HepG2 (cell line): ENCODE measurements around the gene HLA-F. TPM values are rescaled to one million over a fixed set of nuclear protein-coding genes. Genes with fewer than 3 reads are reported as not detected.

ENCODE experiments used
- ATAC-seq: fragments of 200-7000 bp; cut with Tn5 transposase; 3 replicates; pipeline ENCODE4 v1.9.1; 2020; ENCODE audit warnings: mild to moderate bottlenecking, moderate library complexity
- Bru-seq: library from RNA; stranded (reverse); fragments of 400-500 nt; gene quantifications from one replicate; lab custom pipeline; 2021; lab: Mats Ljungman, UMichigan
- BruChase-seq, 2 experiments: library from RNA; stranded (reverse); fragments of 400-500 nt; gene quantifications; one replicate each; lab custom pipeline; 2021; lab: Mats Ljungman, UMichigan
- BruUV-seq: library from RNA; stranded (reverse); fragments of 400-500 nt; replicated peaks from 2 replicates; lab custom pipeline; 2021; lab: Mats Ljungman, UMichigan
- CTCF ChIA-PET: fragments of 300-600 bp; formaldehyde crosslinking; extraction: SDS; loops from one replicate; lab custom pipeline; 2021; ENCODE audit warnings: low total read pairs, inconsistent platforms, low intra/inter-chr PET ratio; lab: Yijun Ruan, JAX
- POLR2A ChIA-PET: fragments of 350-600 bp; sonication (Branson Sonifier 250); formaldehyde crosslinking; loops from one replicate; lab custom pipeline; 2020; ENCODE audit warnings: antibody characterized with exemption, inconsistent platforms; lab: Yijun Ruan, JAX
- DNase-seq: peaks from one replicate; pipeline ENCODE4 v3.0.0-alpha.2; 2015; ENCODE audit warnings: low spot score
- FAIRE-seq: peaks from 3 replicates; lab custom pipeline; 2011; peaks lifted over from hg19 to GRCh38; lab: Jason Lieb, UNC
- H2AFZ ChIP-seq: one replicate; pipeline ENCODE4 v1.6.1; 2011; ENCODE audit warnings: low read length, inconsistent platforms
- H3K27ac ChIP-seq: fragments of 300-600 bp; 3 replicates; pipeline ENCODE4 v1.8.0; 2011; ENCODE audit warnings: mixed run types, mild to moderate bottlenecking, mixed read lengths, low read length, inconsistent platforms; ENCODE audit not compliant: insufficient read depth; ENCODE audit errors: extremely low read length
- H3K27me3 ChIP-seq, 2 experiments: fragments of 200-600 bp in 1 of 2; 2 replicates in 1 of 2; 3 replicates in 1 of 2; pipeline versions ENCODE4 v1.6.0 to v1.8.0; 2011; ENCODE audit warnings: low read length in 2 of 2, mild to moderate bottlenecking in 2 of 2, moderate library complexity in 2 of 2, inconsistent platforms in 1 of 2; ENCODE audit not compliant: insufficient read depth in 2 of 2, control insufficient read depth in 1 of 2
- H3K36me3 ChIP-seq, 2 experiments: fragments of 200-600 bp in 1 of 2; replicated peaks in 1 of 2; 2 replicates in 1 of 2; 3 replicates in 1 of 2; pipeline versions ENCODE4 v1.5.1 to v1.8.0; 2011; ENCODE audit warnings: low read length in 2 of 2, inconsistent platforms in 1 of 2; ENCODE audit not compliant: insufficient read depth in 2 of 2, control insufficient read depth in 1 of 2
- H3K4me1 ChIP-seq: 2 replicates; pipeline ENCODE4 v1.5.1; 2012; ENCODE audit warnings: low read length, inconsistent platforms; ENCODE audit not compliant: insufficient read depth
- H3K4me2 ChIP-seq: 2 replicates; pipeline ENCODE4 v1.6.0; 2011; ENCODE audit warnings: low read depth, low read length, inconsistent platforms
- H3K4me3 ChIP-seq, 3 experiments: fragments of 200-600 bp in 1 of 3; sonication (generic), shearing (Covaris generic) in 1 of 3; replicated peaks in 1 of 3; 2 replicates each; pipeline ENCODE4 v1.5.1; 2011 to 2016; ENCODE audit warnings: low read length in 3 of 3, inconsistent platforms in 2 of 3, low read depth in 2 of 3, mild to moderate bottlenecking in 2 of 3, control low read depth in 1 of 3, mixed read lengths in 1 of 3; ENCODE audit not compliant: insufficient read depth in 1 of 3
- H3K79me2 ChIP-seq: one replicate; pipeline ENCODE4 v1.6.1; 2011; ENCODE audit warnings: low read length, inconsistent platforms; ENCODE audit not compliant: insufficient read depth
- H3K9ac ChIP-seq: 2 replicates; pipeline ENCODE4 v1.6.0; 2011; ENCODE audit warnings: mild to moderate bottlenecking, low read depth, low read length, inconsistent platforms; ENCODE audit not compliant: insufficient read depth
- H3K9me3 ChIP-seq: 2 replicates; pipeline ENCODE4 v1.5.1; 2012; ENCODE audit warnings: mild to moderate bottlenecking, low read length
- H4K20me1 ChIP-seq: 2 replicates; pipeline ENCODE4 v1.6.0; 2011; ENCODE audit warnings: inconsistent platforms, mild to moderate bottlenecking, low read length, moderate library complexity; ENCODE audit not compliant: insufficient read depth
- IKZF4 ChIP-seq: sonication (generic); formaldehyde crosslinking; IDR thresholded peaks from 2 replicates; pipeline ENCODE4 v1.5.1; 2020; ENCODE audit warnings: borderline replicate concordance, mild to moderate bottlenecking, low read depth, missing genetic modification reagents; ENCODE audit errors: not compliant biosample characterization
- KLF6 ChIP-seq: IDR thresholded peaks from 2 replicates; pipeline ENCODE4 v1.8.0; 2016; ENCODE audit warnings: missing biosample characterization, missing genetic modification reagents
- MEF2D ChIP-seq: sonication (generic); formaldehyde crosslinking; IDR thresholded peaks from 2 replicates; pipeline ENCODE4 v1.5.1; 2020; ENCODE audit warnings: mild to moderate bottlenecking, missing genetic modification reagents
- PCBP2 ChIP-seq: fragments of 200-400 bp; formaldehyde crosslinking; optimal IDR thresholded peaks from 2 replicates; pipeline ENCODE3; 2018; ENCODE audit warnings: low read length, low read depth; ENCODE audit not compliant: poor library complexity, severe bottlenecking
- PHF21A ChIP-seq: sonication (generic); formaldehyde crosslinking; IDR thresholded peaks from 2 replicates; pipeline ENCODE4 v1.5.0; 2020; ENCODE audit warnings: mild to moderate bottlenecking, missing genetic modification reagents
- SPEN ChIP-seq: sonication (generic); formaldehyde crosslinking; IDR thresholded peaks from 2 replicates; pipeline ENCODE4 v1.5.1; 2020; ENCODE audit warnings: low read depth, mild to moderate bottlenecking, missing genetic modification reagents
- THAP9 ChIP-seq: sonication (generic); formaldehyde crosslinking; IDR thresholded peaks from 2 replicates; pipeline ENCODE4; 2020; ENCODE audit warnings: missing genetic modification reagents, mild to moderate bottlenecking, borderline replicate concordance
- YEATS4 ChIP-seq: sonication (generic); formaldehyde crosslinking; IDR thresholded peaks from 2 replicates; pipeline ENCODE4 v1.4.0; 2020; ENCODE audit warnings: missing genetic modification reagents, borderline replicate concordance
- WGBS: methylation state at CpG from one replicate; pipeline ENCODE4 v1.1.6; 2017; ENCODE audit warnings: low lambda C conversion rate; 5-methylcytosine and 5-hydroxymethylcytosine counted together
- in situ Hi-C: cut with HindIII; loops from 2 replicates; pipeline ENCODE4 v1.10.0; 2017; ENCODE audit warnings: low pct_unique_long_range_greater_than_20kb; ENCODE audit not compliant: extremely low pct_ligation_motif_present
- intact Hi-C: fragments of 100-400 bp; cut with micrococcal nuclease; formaldehyde crosslinking; loops from one replicate; pipeline ENCODE4 v1.10.0; 2022; ENCODE audit not compliant: unreplicated experiment
- long read RNA-seq, 2 experiments: library from RNA in 1 of 2; library from polyadenylated mRNA in 1 of 2; stranded (forward) in 1 of 2; unstranded in 1 of 2; transcript quantifications; one replicate each; pipeline ENCODE4 v2.0.0, GENCODE V29; 2019 to 2022
- polyA minus RNA-seq, 3 experiments: library from RNA; depleted of rRNA, polyadenylated mRNA; stranded (reverse); fragments of >200 nt; gene quantifications; 2 replicates each; pipeline ENCODE4 v1.2.3, GENCODE V29; 2011; ENCODE audit warnings: low replicate concordance in 1 of 3
- polyA plus RNA-seq, 8 experiments: library from polyadenylated mRNA; depleted of rRNA in 3 of 8; stranded (reverse) in 7 of 8; unstranded in 1 of 8; fragments of >200 nt; fragmentation: Illumina TruSeq in 4 of 8; extraction: Trizol in 4 of 8; gene quantifications; 2 replicates each; pipeline versions ENCODE4 v1.2.1 to v1.2.3, GENCODE V29; 2011 to 2016; ENCODE audit warnings: low read depth in 4 of 8, missing spikeins in 1 of 8, mixed read lengths in 1 of 8; ENCODE audit not compliant: insufficient read depth in 1 of 8
- total RNA-seq, 5 experiments: library from RNA; depleted of rRNA; stranded (reverse); fragments of >200 nt; fragmentation: Illumina TruSeq; extraction: Trizol; gene quantifications; 2 replicates each; pipeline ENCODE4 v1.2.3, GENCODE V29; 2016; ENCODE audit warnings: low read depth in 1 of 5
- TF ChIP-seq, protein P1 (sequence below): sonication (generic); formaldehyde crosslinking; conservative IDR thresholded peaks from 2 replicates; pipeline ENCODE4 v1.8.0; 2022; ENCODE audit warnings: mild to moderate bottlenecking, moderate library complexity, missing genetic modification reagents
- TF ChIP-seq, protein P2 (sequence below): sonication (generic); formaldehyde crosslinking; IDR thresholded peaks from 2 replicates; pipeline ENCODE4 v1.5.0; 2020; ENCODE audit warnings: missing genetic modification reagents

The HLA-F gene
- total RNA-seq (2016; rRNA removed; fragmentation: Illumina TruSeq; extraction: Trizol) (3.5 and 6.0 TPM in 2 replicates), polyA plus RNA-seq (2011; rRNA removed) (6.1 and 9.3 TPM in 2 replicates), polyA minus RNA-seq (2011; rRNA and poly(A)+ RNA removed; ENCODE audit: low replicate concordance) (0.33 and 3.7 TPM in 2 replicates), Bru-seq, nascent RNA (percentile 46 among the genes with signal in this experiment), BruChase-seq, experiment 1, labeled RNA remaining after a 6-hour chase (percentile 38 among the genes with signal in this experiment), BruChase-seq, experiment 2, labeled RNA remaining after a 2-hour chase (percentile 35 among the genes with signal in this experiment)
- total RNA-seq (2016; cell fraction: cytosol; rRNA removed; fragmentation: Illumina TruSeq; extraction: Trizol; ENCODE audit: low read depth): 0.71 and 1.1 TPM in 2 replicates
- 3.2 and 6.7 TPM in 2 replicates for total RNA-seq (2016; cell fraction: insoluble cytoplasmic fraction; rRNA removed; fragmentation: Illumina TruSeq; extraction: Trizol)
- 1.2 and 2.9 TPM in 2 replicates for total RNA-seq (2016; cell fraction: membrane; rRNA removed; fragmentation: Illumina TruSeq; extraction: Trizol)
- 6.6 and 6.7 TPM in 2 replicates for total RNA-seq (2016; cell fraction: nucleus; rRNA removed; fragmentation: Illumina TruSeq; extraction: Trizol)
- polyA plus RNA-seq (2011; cell fraction: cytosol; rRNA removed): 4.3 and 5.2 TPM in 2 replicates
- polyA plus RNA-seq (2011; cell fraction: nucleus; rRNA removed): 19.2 and 30.0 TPM in 2 replicates
- polyA plus RNA-seq (2012): 5.4 and 8.4 TPM in 2 replicates
- polyA plus RNA-seq (2016; cell fraction: cytosol; fragmentation: Illumina TruSeq; extraction: Trizol; ENCODE audit: low read depth): 0.76 and 0.84 TPM in 2 replicates
- polyA plus RNA-seq (2016; cell fraction: insoluble cytoplasmic fraction; fragmentation: Illumina TruSeq; extraction: Trizol; ENCODE audit: low read depth): 2.5 and 2.7 TPM in 2 replicates
- polyA plus RNA-seq (2016; cell fraction: membrane; fragmentation: Illumina TruSeq; extraction: Trizol; ENCODE audit: low read depth): 0.65 and 1.1 TPM in 2 replicates
- polyA plus RNA-seq (2016; cell fraction: nucleus; fragmentation: Illumina TruSeq; extraction: Trizol; ENCODE audit: insufficient read depth, low read depth): 11.8 and 13.2 TPM in 2 replicates
- polyA minus RNA-seq (2011; cell fraction: cytosol; rRNA and poly(A)+ RNA removed): 1.1 and 2.0 TPM in 2 replicates
- 5.7 and 9.8 TPM in 2 replicates for polyA minus RNA-seq (2011; cell fraction: nucleus; rRNA and poly(A)+ RNA removed)
- long read RNA-seq, experiment 1, partial matches to known transcripts: 0 of 2 reads
- long read RNA-seq, experiment 1, other reads (novel, unspliced or antisense): 1 of 2 reads
- long read RNA-seq, experiment 2, partial matches to known transcripts: 4 of 11 reads
- long read RNA-seq, experiment 2, other reads (novel, unspliced or antisense): 3 of 11 reads

GRCh38 chr6:29723262-29723665 is at the start of gene HLA-F:
Gene HLA-F, plus strand, starts transcription at chr6:29723434. Its CDS starts 30 bp downstream, at chr6:29723464.
- H3K36me3 ChIP-seq: no peaks in the 10 kb centered on the region
- intact Hi-C loops (no loop called here), in situ Hi-C loops (no loop called here)
- no peaks in the 10 kb centered on the region for H3K79me2 ChIP-seq
- H3K4me3 ChIP-seq: peak within 1 kb of the TSS; percentile 49 to 72 (median 55); a peak in 5 of 6 replicates
- ChIA-PET POLR2A (no interaction called here), CTCF (no interaction called here)
- peak; percentile 98 for ATAC-seq
- H3K27me3 ChIP-seq: peaks cover 1 to 7% of the 10 kb centered on the region in 2 experiments; a peak in 1 of 5 replicates
- H3K4me2 ChIP-seq: peak within 1 kb of the TSS; percentile 69
- 5% methylated on average over 25 of the region's 26 CpGs for WGBS
- BruUV-seq: no TSS peak
- no peak within 1 kb of the TSS for H3K27ac ChIP-seq
- H3K9ac ChIP-seq: no peak within 1 kb of the TSS
- no peaks in the 10 kb centered on the region for H3K4me1 ChIP-seq
- H2AFZ ChIP-seq: peak within 1 kb of the TSS; percentile 76
- no peaks in the 10 kb centered on the region for H3K9me3 ChIP-seq
- FAIRE-seq: no peak
- DNase-seq: peak; percentile 63
- H4K20me1 ChIP-seq: no peaks in the 10 kb centered on the region
- TF ChIP-seq YEATS4 (CRISPR knock-in tag) (peak; percentile 54; the same call in 1 of the 2 replicates), PHF21A (peak; percentile 40; the same call in 1 of the 2 replicates), KLF6 (no peak), IKZF4 (CRISPR knock-in tag) (no peak), THAP9 (peak; percentile 55; the same call in 1 of the 2 replicates), MEF2D (CRISPR knock-in tag) (no peak), PCBP2 (no peak), SPEN (CRISPR knock-in tag) (0 out of 2 replicates have a peak, but pooled peaks have one; percentile 33)
- TF ChIP-seq, protein P1, sequence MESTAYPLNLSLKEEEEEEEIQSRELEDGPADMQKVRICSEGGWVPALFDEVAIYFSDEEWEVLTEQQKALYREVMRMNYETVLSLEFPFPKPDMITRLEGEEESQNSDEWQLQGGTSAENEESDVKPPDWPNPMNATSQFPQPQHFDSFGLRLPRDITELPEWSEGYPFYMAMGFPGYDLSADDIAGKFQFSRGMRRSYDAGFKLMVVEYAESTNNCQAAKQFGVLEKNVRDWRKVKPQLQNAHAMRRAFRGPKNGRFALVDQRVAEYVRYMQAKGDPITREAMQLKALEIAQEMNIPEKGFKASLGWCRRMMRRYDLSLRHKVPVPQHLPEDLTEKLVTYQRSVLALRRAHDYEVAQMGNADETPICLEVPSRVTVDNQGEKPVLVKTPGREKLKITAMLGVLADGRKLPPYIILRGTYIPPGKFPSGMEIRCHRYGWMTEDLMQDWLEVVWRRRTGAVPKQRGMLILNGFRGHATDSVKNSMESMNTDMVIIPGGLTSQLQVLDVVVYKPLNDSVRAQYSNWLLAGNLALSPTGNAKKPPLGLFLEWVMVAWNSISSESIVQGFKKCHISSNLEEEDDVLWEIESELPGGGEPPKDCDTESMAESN (CRISPR knock-in tag): 0 out of 2 replicates have a peak, but pooled peaks have one; percentile 22
- TF ChIP-seq, protein P2, sequence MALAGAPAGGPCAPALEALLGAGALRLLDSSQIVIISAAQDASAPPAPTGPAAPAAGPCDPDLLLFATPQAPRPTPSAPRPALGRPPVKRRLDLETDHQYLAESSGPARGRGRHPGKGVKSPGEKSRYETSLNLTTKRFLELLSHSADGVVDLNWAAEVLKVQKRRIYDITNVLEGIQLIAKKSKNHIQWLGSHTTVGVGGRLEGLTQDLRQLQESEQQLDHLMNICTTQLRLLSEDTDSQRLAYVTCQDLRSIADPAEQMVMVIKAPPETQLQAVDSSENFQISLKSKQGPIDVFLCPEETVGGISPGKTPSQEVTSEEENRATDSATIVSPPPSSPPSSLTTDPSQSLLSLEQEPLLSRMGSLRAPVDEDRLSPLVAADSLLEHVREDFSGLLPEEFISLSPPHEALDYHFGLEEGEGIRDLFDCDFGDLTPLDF: no peak
